Measurements from ENCODE around the gene GP1BB. TPM values are rescaled to one million over a fixed set of nuclear protein-coding genes. Genes with fewer than 3 reads are reported as not detected.

The GP1BB gene
- total RNA-seq, result 1.5 and 1.7 TPM in 2 replicates
- 6.2 and 8.3 TPM in 2 replicates for polyA plus RNA-seq
- polyA plus RNA-seq (2011; cell fraction: cytosol; rRNA removed), result 1.9 and 3.0 TPM in 2 replicates
- 6.0 and 11.5 TPM in 2 replicates for polyA plus RNA-seq (2011; cell fraction: nucleus; rRNA removed)
- polyA plus RNA-seq (2012), result 0.98 and 2.3 TPM in 2 replicates
- 0.61 and 1.4 TPM in 2 replicates for polyA minus RNA-seq
- polyA minus RNA-seq (2011; cell fraction: cytosol; rRNA and poly(A)+ RNA removed), result not detected
- 1.5 and 3.8 TPM in 2 replicates for polyA minus RNA-seq (2011; cell fraction: nucleus; rRNA and poly(A)+ RNA removed)
- Bru-seq, nascent RNA, result percentile 36 among the genes with signal in this experiment
- BruChase-seq, experiment 1, labeled RNA remaining after a 6-hour chase, result percentile 59 among the genes with signal in this experiment
- percentile 50 among the genes with signal in this experiment for BruChase-seq, experiment 2, labeled RNA remaining after a 2-hour chase
- long read RNA-seq, transcript GP1BB-201 (2 exons, 1,553 nt), result major isoform, 7 of 7 reads
- long read RNA-seq, partial matches to known transcripts, result 0 of 7 reads
- long read RNA-seq, other reads (novel, unspliced or antisense), result 0 of 7 reads

DNA sequence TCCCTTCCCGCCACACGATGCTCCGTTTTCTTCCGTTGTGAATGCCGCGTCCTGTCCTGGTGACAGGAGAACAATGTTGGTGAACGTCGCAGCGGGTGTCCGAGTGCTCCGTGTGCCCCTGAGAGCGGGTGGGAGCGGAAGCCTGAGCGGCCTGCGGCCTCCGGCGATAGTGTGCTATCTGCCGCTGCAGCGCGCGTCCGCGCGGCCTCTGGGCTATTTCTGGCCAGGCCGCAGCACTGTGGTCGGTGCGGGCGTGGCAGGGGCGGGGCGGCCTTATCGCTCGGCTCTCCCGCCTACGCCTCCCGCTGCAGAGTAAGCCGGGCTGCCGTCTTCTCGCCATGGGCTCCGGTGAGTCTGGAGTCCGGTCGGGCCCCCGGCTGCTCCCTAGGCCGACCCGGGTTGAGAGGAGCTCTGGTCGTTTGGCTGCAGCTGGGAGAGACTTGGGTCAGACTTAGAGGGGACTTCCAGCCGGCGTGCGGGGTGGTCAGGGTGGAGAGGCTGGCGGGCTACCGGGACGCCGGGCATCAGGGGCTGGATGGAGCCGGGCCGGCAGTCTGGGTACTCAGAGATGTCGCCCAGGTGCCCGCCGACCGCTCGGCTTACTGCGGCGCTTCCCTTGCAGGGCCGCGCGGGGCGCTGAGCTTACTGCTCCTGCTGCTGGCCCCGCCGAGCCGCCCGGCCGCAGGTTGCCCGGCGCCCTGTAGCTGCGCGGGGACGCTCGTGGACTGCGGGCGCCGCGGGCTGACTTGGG is at the start of gene GP1BB:
Gene GP1BB, plus strand, starts transcription at position 308 of the 751 bp plus-strand sequence. Its CDS starts 31 bp downstream, at position 339.
- intact Hi-C loops (cut with micrococcal nuclease) (no loop called here), dilution Hi-C loops (cut with MboI; ENCODE audit: extremely low pct_ligation_motif_present, low sequenced_read_pairs) (no loop called here)
- Histone ChIP-seq H3K79me2 (ENCODE audit: control insufficient read depth, insufficient read depth, low read length) (no peaks in the 10 kb centered on the region), H2AFZ (ENCODE audit: low read depth, low read length) (peak within 1 kb of the TSS; percentile 47), H3K9me3 (replicated peaks; ENCODE audit: control insufficient read depth, insufficient read depth, low read length) (no peaks in the 10 kb centered on the region), H3K27ac (ENCODE audit: insufficient read depth, low read depth, low read length) (no peak within 1 kb of the TSS), H3K9ac (replicated peaks; ENCODE audit: extremely low read depth, insufficient read depth, low read length) (no peak within 1 kb of the TSS), H3K9me1 (replicated peaks; ENCODE audit: control insufficient read depth, extremely low read depth, insufficient read depth, low read length) (no peaks in the 10 kb centered on the region), H3K4me3 (replicated peaks in 1 of 3; ENCODE audit: insufficient read depth in 1 of 3, low read depth in 1 of 3, low read length in 3 of 3) (peak within 1 kb of the TSS in 2 of 3 experiments; percentile 16 to 22), H3K4me2 (ENCODE audit: insufficient read depth, low read length) (peak within 1 kb of the TSS; percentile 41), H3K27me3 (ENCODE audit: control insufficient read depth in 2 of 2, insufficient read depth in 2 of 2, low read length in 2 of 2) (peaks cover 0 to 2% of the 10 kb centered on the region in 2 experiments), H3K4me1 (ENCODE audit: control insufficient read depth, extremely low read depth, insufficient read depth, low read length) (peaks cover 4% of the 10 kb centered on the region), H4K20me1 (replicated peaks; ENCODE audit: control insufficient read depth, extremely low read depth, insufficient read depth, low read length) (no peaks in the 10 kb centered on the region), H3K36me3 (ENCODE audit: control insufficient read depth in 2 of 2, extremely low read depth in 1 of 2, insufficient read depth in 2 of 2, low read length in 2 of 2) (peaks cover 0 to 14% of the 10 kb centered on the region in 2 experiments)
- POLR2A ChIA-PET, result no interaction called here
- BruUV-seq (replicated peaks), result no TSS peak
- CTCF ChIA-PET, result interaction anchor here (0.9 to 1.7 kb wide), 24 partner anchors 9 to 544 kb away, joined by 3 to 54 read pairs (median 4); partner anchors contain the start of genes GNB1L, RTL10 and SEPTIN5
- FAIRE-seq (peak; percentile 38), DNase-seq (ENCODE audit: low read depth, low spot score) (peak; percentile 39)
- TF ChIP-seq, protein P1, sequence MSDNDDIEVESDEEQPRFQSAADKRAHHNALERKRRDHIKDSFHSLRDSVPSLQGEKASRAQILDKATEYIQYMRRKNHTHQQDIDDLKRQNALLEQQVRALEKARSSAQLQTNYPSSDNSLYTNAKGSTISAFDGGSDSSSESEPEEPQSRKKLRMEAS (IDR thresholded peaks at IDR 0.05; ENCODE audit: insufficient read depth, insufficient read length), result no peak
- TF ChIP-seq MYC (IDR thresholded peaks at IDR 0.05; ENCODE audit: low read depth, low read length), result no peak
- no peak for TF ChIP-seq FOS (IDR thresholded peaks at IDR 0.05; ENCODE audit: borderline replicate concordance, insufficient read depth, low read length)
- TF ChIP-seq GATA2 (IDR thresholded peaks at IDR 0.05; ENCODE audit: insufficient read depth, insufficient read length, low read depth, low read length), result no peak
- TF ChIP-seq JUN (IDR thresholded peaks at IDR 0.05; ENCODE audit: borderline replicate concordance, insufficient read depth, insufficient read length, low read depth), result no peak
- TF ChIP-seq POLR2AphosphoS5 (IDR thresholded peaks at IDR 0.05; ENCODE audit: insufficient read depth, low read depth, low read length), result no peak
- TF ChIP-seq, protein P2, sequence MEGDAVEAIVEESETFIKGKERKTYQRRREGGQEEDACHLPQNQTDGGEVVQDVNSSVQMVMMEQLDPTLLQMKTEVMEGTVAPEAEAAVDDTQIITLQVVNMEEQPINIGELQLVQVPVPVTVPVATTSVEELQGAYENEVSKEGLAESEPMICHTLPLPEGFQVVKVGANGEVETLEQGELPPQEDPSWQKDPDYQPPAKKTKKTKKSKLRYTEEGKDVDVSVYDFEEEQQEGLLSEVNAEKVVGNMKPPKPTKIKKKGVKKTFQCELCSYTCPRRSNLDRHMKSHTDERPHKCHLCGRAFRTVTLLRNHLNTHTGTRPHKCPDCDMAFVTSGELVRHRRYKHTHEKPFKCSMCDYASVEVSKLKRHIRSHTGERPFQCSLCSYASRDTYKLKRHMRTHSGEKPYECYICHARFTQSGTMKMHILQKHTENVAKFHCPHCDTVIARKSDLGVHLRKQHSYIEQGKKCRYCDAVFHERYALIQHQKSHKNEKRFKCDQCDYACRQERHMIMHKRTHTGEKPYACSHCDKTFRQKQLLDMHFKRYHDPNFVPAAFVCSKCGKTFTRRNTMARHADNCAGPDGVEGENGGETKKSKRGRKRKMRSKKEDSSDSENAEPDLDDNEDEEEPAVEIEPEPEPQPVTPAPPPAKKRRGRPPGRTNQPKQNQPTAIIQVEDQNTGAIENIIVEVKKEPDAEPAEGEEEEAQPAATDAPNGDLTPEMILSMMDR (IDR thresholded peaks at IDR 0.05; ENCODE audit: extremely low read depth in 1 of 2, insufficient read depth in 1 of 2, low read depth in 1 of 2, low read length in 2 of 2), result peak in 1 of 2 donors; percentile 31
- no peak for TF ChIP-seq POLR2A (IDR thresholded peaks at IDR 0.05; ENCODE audit: low read depth, low read length)
- TF ChIP-seq EZH2 (IDR thresholded peaks at IDR 0.05; ENCODE audit: borderline replicate concordance, low read depth, low read length, severe bottlenecking), result peak; percentile 17

All from endothelial cell of umbilical vein (primary cell).